WTC11 (cell line): ENCODE measurements around the gene PARP3. TPM values are rescaled to one million over a fixed set of nuclear protein-coding genes. Genes with fewer than 3 reads are reported as not detected.

Experiments used
- ATAC-seq: fragments of 200-7000 bp; cut with Tn5 transposase; 2 replicates; pipeline ENCODE4 v1.10.0; 2021; ENCODE audit warnings: mild to moderate bottlenecking, moderate library complexity
- CTCF ChIA-PET: fragments of 300-600 bp; sonication (Branson Sonifier 250); formaldehyde crosslinking; loops from one replicate; lab custom pipeline; 2021; ENCODE audit warnings: antibody characterized with exemption; lab: Charles Lee
- POLR2A ChIA-PET: fragments of 350-600 bp; sonication (Branson Sonifier 250); formaldehyde crosslinking; loops from one replicate; lab custom pipeline; 2021; ENCODE audit warnings: antibody characterized with exemption; lab: Charles Lee
- DNase-seq: peaks from one replicate; pipeline ENCODE4 v3.0.0; 2021; ENCODE audit warnings: low spot score
- H3K27ac Mint-ChIP-seq: 2 replicates; pipeline ENCODE4 v1.8.0; 2021; ENCODE audit warnings: mixed read lengths
- H3K27me3 Mint-ChIP-seq: 2 replicates; pipeline ENCODE4 v1.8.0; 2021; ENCODE audit warnings: low read depth, mild to moderate bottlenecking, moderate library complexity, mixed read lengths
- H3K36me3 Mint-ChIP-seq: 2 replicates; pipeline ENCODE4 v1.8.0; 2021; ENCODE audit warnings: mixed read lengths
- H3K4me1 Mint-ChIP-seq: 2 replicates; pipeline ENCODE4 v1.8.0; 2022; ENCODE audit warnings: mixed read lengths
- H3K4me3 Mint-ChIP-seq: 2 replicates; pipeline ENCODE4 v1.8.0; 2021; ENCODE audit warnings: mild to moderate bottlenecking, moderate library complexity, mixed read lengths
- H3K9me3 Mint-ChIP-seq: 2 replicates; pipeline ENCODE4 v1.8.0; 2021; ENCODE audit warnings: mixed read lengths
- AR ChIP-seq: fragments of 250-450 bp; sonication (Bioruptor Pico); IDR thresholded peaks from 2 replicates; pipeline ENCODE4 v1.9.0; 2021; ENCODE audit warnings: mild to moderate bottlenecking
- CTCF ChIP-seq: fragments of 200-600 bp; IDR thresholded peaks from 2 replicates; pipeline ENCODE4 v1.8.0; 2022; ENCODE audit warnings: antibody characterized with exemption
- E2F4 ChIP-seq: sonication (generic); formaldehyde crosslinking; IDR thresholded peaks from 2 replicates; pipeline ENCODE4 v1.8.1; 2022; ENCODE audit warnings: low read depth, mild to moderate bottlenecking, moderate library complexity, missing genetic modification reagents, borderline replicate concordance
- E2F5 ChIP-seq: sonication (generic); formaldehyde crosslinking; IDR thresholded peaks from 2 replicates; pipeline ENCODE4 v1.8.1; 2022; ENCODE audit warnings: mild to moderate bottlenecking, moderate library complexity, missing genetic modification reagents
- HMGXB4 ChIP-seq: sonication (generic); formaldehyde crosslinking; IDR thresholded peaks from 2 replicates; pipeline ENCODE4 v1.8.1; 2023; ENCODE audit warnings: mild to moderate bottlenecking, moderate library complexity, missing genetic modification reagents
- JAZF1 ChIP-seq: fragments of 250-450 bp; sonication (Bioruptor Pico); IDR thresholded peaks from 2 replicates; pipeline ENCODE4 v1.9.0; 2021; ENCODE audit warnings: moderate library complexity, mild to moderate bottlenecking, inconsistent platforms
- MXD4 ChIP-seq: fragments of 250-450 bp; sonication (Bioruptor Pico); IDR thresholded peaks from 2 replicates; pipeline ENCODE4 v1.8.0; 2021; ENCODE audit warnings: mild to moderate bottlenecking, moderate library complexity, borderline replicate concordance
- RELA ChIP-seq: sonication (generic); formaldehyde crosslinking; IDR thresholded peaks from 2 replicates; pipeline ENCODE4 v1.8.1; 2022; ENCODE audit warnings: missing genetic modification reagents, mild to moderate bottlenecking, borderline replicate concordance
- STAT6 ChIP-seq: sonication (generic); formaldehyde crosslinking; conservative IDR thresholded peaks from 2 replicates; pipeline ENCODE4 v1.8.1; 2023; ENCODE audit warnings: mild to moderate bottlenecking, low read depth, missing genetic modification reagents, moderate library complexity
- USF1 ChIP-seq: sonication (generic); formaldehyde crosslinking; IDR thresholded peaks from 2 replicates; pipeline ENCODE4 v1.8.0; 2022; ENCODE audit warnings: mild to moderate bottlenecking, missing genetic modification reagents
- ZBTB21 ChIP-seq: sonication (generic); formaldehyde crosslinking; IDR thresholded peaks from 2 replicates; pipeline ENCODE4 v1.8.1; 2023; ENCODE audit warnings: mild to moderate bottlenecking, missing genetic modification reagents, borderline replicate concordance
- ZNF396 ChIP-seq: fragments of 250-450 bp; sonication (Bioruptor Pico); IDR thresholded peaks from 2 replicates; pipeline ENCODE4 v1.8.0; 2021; ENCODE audit warnings: mild to moderate bottlenecking, moderate library complexity, borderline replicate concordance
- ZNF512 ChIP-seq: sonication (generic); formaldehyde crosslinking; IDR thresholded peaks from 2 replicates; pipeline ENCODE4 v1.8.1; 2022; ENCODE audit warnings: missing genetic modification reagents, borderline replicate concordance
- ZNF671 ChIP-seq: fragments of 250-450 bp; sonication (Bioruptor Pico); IDR thresholded peaks from 2 replicates; pipeline ENCODE4 v1.8.0; 2021; ENCODE audit warnings: mild to moderate bottlenecking
- total RNA-seq: library from RNA; stranded (reverse); gene quantifications from 3 replicates; pipeline ENCODE4 v1.2.3, GENCODE V29; 2021

Gene PARP3
- total RNA-seq, 1 experiment from 2014 or later, result 2.9 TPM

- TF ChIP-seq MXD4 (CRISPR knock-in tag) (no peak), HMGXB4 (no peak), STAT6 (CRISPR knock-in tag) (no peak)
Observed at GRCh38 chr3:51942603-51943450, 664 bp downstream of the PARP3 start (continued).

- POLR2A ChIA-PET, result interaction anchor here (1.3 kb wide), 1 partner anchor 48 kb away, joined by 4 read pairs; no protein-coding TSS in a partner anchor
- no peak overlapping the region for H3K27ac Mint-ChIP-seq
- no peak for TF ChIP-seq RELA
- TF ChIP-seq ZNF512 (CRISPR knock-in tag), result no peak
- no peak for TF ChIP-seq E2F4 (CRISPR knock-in tag)
- TF ChIP-seq USF1 (CRISPR knock-in tag), result no peak
- no peak for TF ChIP-seq ZNF671 (CRISPR knock-in tag)
- no peak for TF ChIP-seq E2F5 (CRISPR knock-in tag)
- TF ChIP-seq HMGXB4, result no peak
- TF ChIP-seq JAZF1 (CRISPR knock-in tag), result no peak
- no peak for TF ChIP-seq AR (CRISPR knock-in tag)
- TF ChIP-seq CTCF, result no peak
- no peak for TF ChIP-seq ZNF396 (CRISPR knock-in tag)
- TF ChIP-seq ZBTB21 (CRISPR knock-in tag), result no peak
Observed at GRCh38 chr3:51943451-51944391, 1.6 kb downstream of the PARP3 start.

More at GRCh38 chr3:51943451-51944391, 1.6 kb downstream of the PARP3 start:
- CTCF ChIA-PET, result interaction anchor here (1.1 to 3.4 kb wide), 7 partner anchors 11 to 124 kb away, joined by 7 to 49 read pairs (median 14); partner anchors contain the start of genes ABHD14A, ABHD14B, ACY1 and GPR62
- peak; percentile 10 for DNase-seq
- ATAC-seq, result no peak
- Mint-ChIP-seq H3K4me1 (peaks cover 17% of the 10 kb centered on the region), H3K27me3 (peaks cover 9% of the 10 kb centered on the region), H3K36me3 (peaks cover 12% of the 10 kb centered on the region), H3K4me3 (no peak overlapping the region), H3K9me3 (no peaks in the 10 kb centered on the region)
